Ascending aorta (tissue), 2 donors: Measurements from ENCODE around the gene EXT2. TPM values are rescaled to one million over a fixed set of nuclear protein-coding genes. Genes with fewer than 3 reads are reported as not detected.

Experiments
- DNase-seq, 2 donors: peaks; one replicate each; pipeline ENCODE4 v3.0.0-alpha.2; 2019; ENCODE audit warnings: low spot score in 2 of 2
- H3K27ac ChIP-seq, 2 donors: fragments of 200-600 bp; sonication (generic); one replicate each; pipeline ENCODE4 v1.5.1; 2016 to 2017; ENCODE audit warnings: mild to moderate bottlenecking in 1 of 2
- H3K27me3 ChIP-seq: fragments of 200-600 bp; sonication (generic); one replicate; pipeline ENCODE4 v1.5.1; 2017
- H3K36me3 ChIP-seq, 2 donors: fragments of 200-600 bp; sonication (generic); one replicate each; pipeline ENCODE4 v1.5.1; 2016
- H3K4me1 ChIP-seq, 2 donors: fragments of 200-600 bp; sonication (generic); one replicate each; pipeline ENCODE4 v1.5.1; 2016 to 2017; ENCODE audit warnings: mild to moderate bottlenecking in 1 of 2
- H3K4me3 ChIP-seq, 2 donors: fragments of 200-600 bp; sonication (generic); one replicate each; pipeline ENCODE4 v1.5.1; 2016 to 2017; ENCODE audit warnings: mild to moderate bottlenecking in 1 of 2
- H3K9me3 ChIP-seq, 2 donors: fragments of 200-600 bp; sonication (generic); one replicate each; pipeline ENCODE4 v1.5.1; 2016
- intact Hi-C: fragments of 100-400 bp; cut with DNase I; formaldehyde crosslinking; loops from one replicate; pipeline ENCODE4 v1.15.1; 2023
- total RNA-seq: library from RNA; depleted of rRNA; stranded (reverse); fragments of >200 nt; gene quantifications from one replicate; pipeline ENCODE4 v1.1.0, GENCODE V29; 2016
- TF ChIP-seq, protein P1 (sequence below), 3 experiments: fragments of 200-600 bp in 2 of 3; fragments of 450-650 bp in 1 of 3; sonication (generic) in 2 of 3; IDR thresholded peaks; one replicate each; pipeline ENCODE4 v1.5.1; 2016 to 2019; ENCODE audit warnings: antibody characterized with exemption in 3 of 3, mild to moderate bottlenecking in 1 of 3, moderate library complexity in 1 of 3

EXT2 gene
- total RNA-seq, 1 donor from 2014 or later = 342 TPM

GRCh38 chr11:44177905-44178304 is 82.4 kb downstream of the EXT2 start:
- intact Hi-C loops = no loop called here
- no peak for DNase-seq
- Histone ChIP-seq H3K27ac (no peak overlapping the region), H3K9me3 (no peaks in the 10 kb centered on the region), H3K27me3 (no peaks in the 10 kb centered on the region), H3K4me3 (no peak overlapping the region), H3K36me3 (peaks cover 0 to 3% of the 10 kb centered on the region in 2 donors), H3K4me1 (no peaks in the 10 kb centered on the region)
- TF ChIP-seq, protein P1, sequence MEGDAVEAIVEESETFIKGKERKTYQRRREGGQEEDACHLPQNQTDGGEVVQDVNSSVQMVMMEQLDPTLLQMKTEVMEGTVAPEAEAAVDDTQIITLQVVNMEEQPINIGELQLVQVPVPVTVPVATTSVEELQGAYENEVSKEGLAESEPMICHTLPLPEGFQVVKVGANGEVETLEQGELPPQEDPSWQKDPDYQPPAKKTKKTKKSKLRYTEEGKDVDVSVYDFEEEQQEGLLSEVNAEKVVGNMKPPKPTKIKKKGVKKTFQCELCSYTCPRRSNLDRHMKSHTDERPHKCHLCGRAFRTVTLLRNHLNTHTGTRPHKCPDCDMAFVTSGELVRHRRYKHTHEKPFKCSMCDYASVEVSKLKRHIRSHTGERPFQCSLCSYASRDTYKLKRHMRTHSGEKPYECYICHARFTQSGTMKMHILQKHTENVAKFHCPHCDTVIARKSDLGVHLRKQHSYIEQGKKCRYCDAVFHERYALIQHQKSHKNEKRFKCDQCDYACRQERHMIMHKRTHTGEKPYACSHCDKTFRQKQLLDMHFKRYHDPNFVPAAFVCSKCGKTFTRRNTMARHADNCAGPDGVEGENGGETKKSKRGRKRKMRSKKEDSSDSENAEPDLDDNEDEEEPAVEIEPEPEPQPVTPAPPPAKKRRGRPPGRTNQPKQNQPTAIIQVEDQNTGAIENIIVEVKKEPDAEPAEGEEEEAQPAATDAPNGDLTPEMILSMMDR (IDR thresholded peaks at IDR 0.05) = no peak

- intact Hi-C loops = no loop called here
- no peak for DNase-seq
- H3K27me3 ChIP-seq = no peaks in the 10 kb centered on the region
- H3K36me3 ChIP-seq = peaks cover 0 to 3% of the 10 kb centered on the region in 2 donors
- H3K9me3 ChIP-seq = no peaks in the 10 kb centered on the region
- H3K4me1 ChIP-seq = no peaks in the 10 kb centered on the region
- H3K27ac ChIP-seq = no peak overlapping the region
- TF ChIP-seq, protein P1 (IDR thresholded peaks at IDR 0.05) = no peak
- no peak overlapping the region for H3K4me3 ChIP-seq
These were observed 82.9 kb downstream of the EXT2 start for GRCh38 chr11:44178381-44178780.

- Histone ChIP-seq H3K27ac (no peak overlapping the region), H3K36me3 (no peaks in the 10 kb centered on the region), H3K4me3 (no peak overlapping the region), H3K27me3 (no peaks in the 10 kb centered on the region), H3K9me3 (no peaks in the 10 kb centered on the region), H3K4me1 (no peaks in the 10 kb centered on the region)
- intact Hi-C loops = no loop called here
- DNase-seq = no peak
- TF ChIP-seq, protein P1 (IDR thresholded peaks at IDR 0.05) = no peak
These were observed 83.7 kb downstream of the EXT2 start for GRCh38 chr11:44179173-44179572.

GRCh38 chr11:44180107-44180506 is 84.6 kb downstream of the EXT2 start:
- no peaks in the 10 kb centered on the region for H3K4me1 ChIP-seq
- intact Hi-C loops = no loop called here
- TF ChIP-seq, protein P1 (IDR thresholded peaks at IDR 0.05) = no peak

GRCh38 chr11:44185522-44185921 is 90.0 kb downstream of the EXT2 start:
- Histone ChIP-seq H3K27ac (no peak overlapping the region), H3K36me3 (peaks cover 4 to 17% of the 10 kb centered on the region in 2 donors), H3K4me1 (no peaks in the 10 kb centered on the region), H3K27me3 (no peaks in the 10 kb centered on the region), H3K9me3 (peaks cover 11 to 15% of the 10 kb centered on the region in 2 donors), H3K4me3 (no peak overlapping the region)
- intact Hi-C loops = no loop called here
- no peak for DNase-seq
- TF ChIP-seq, protein P1 (IDR thresholded peaks at IDR 0.05) = no peak

More at GRCh38 chr11:44180107-44180506, 84.6 kb downstream of the EXT2 start:
- Histone ChIP-seq H3K27ac (no peak overlapping the region), H3K27me3 (no peaks in the 10 kb centered on the region), H3K9me3 (no peaks in the 10 kb centered on the region), H3K36me3 (no peaks in the 10 kb centered on the region), H3K4me3 (no peak overlapping the region)
- DNase-seq = no peak
